WTC11 (cell line): ENCODE measurements around the gene CCDC88B. TPM values are rescaled to one million over a fixed set of nuclear protein-coding genes. Genes with fewer than 3 reads are reported as not detected.
A peak's percentile ranks its signal among the peaks of the same experiment; 100 is the strongest.

Experiments used
- ATAC-seq: fragments of 200-7000 bp; cut with Tn5 transposase; 2 replicates; pipeline ENCODE4 v1.10.0; 2021; ENCODE audit warnings: mild to moderate bottlenecking, moderate library complexity
- CTCF ChIA-PET: fragments of 300-600 bp; sonication (Branson Sonifier 250); formaldehyde crosslinking; loops from one replicate; lab custom pipeline; 2021; ENCODE audit warnings: antibody characterized with exemption; lab: Charles Lee
- POLR2A ChIA-PET: fragments of 350-600 bp; sonication (Branson Sonifier 250); formaldehyde crosslinking; loops from one replicate; lab custom pipeline; 2021; ENCODE audit warnings: antibody characterized with exemption; lab: Charles Lee
- DNase-seq: peaks from one replicate; pipeline ENCODE4 v3.0.0; 2021; ENCODE audit warnings: low spot score
- H3K27ac Mint-ChIP-seq: 2 replicates; pipeline ENCODE4 v1.8.0; 2021; ENCODE audit warnings: mixed read lengths
- H3K27me3 Mint-ChIP-seq: 2 replicates; pipeline ENCODE4 v1.8.0; 2021; ENCODE audit warnings: low read depth, mild to moderate bottlenecking, moderate library complexity, mixed read lengths
- H3K36me3 Mint-ChIP-seq: 2 replicates; pipeline ENCODE4 v1.8.0; 2021; ENCODE audit warnings: mixed read lengths
- H3K4me1 Mint-ChIP-seq: 2 replicates; pipeline ENCODE4 v1.8.0; 2022; ENCODE audit warnings: mixed read lengths
- H3K4me3 Mint-ChIP-seq: 2 replicates; pipeline ENCODE4 v1.8.0; 2021; ENCODE audit warnings: mild to moderate bottlenecking, moderate library complexity, mixed read lengths
- H3K9me3 Mint-ChIP-seq: 2 replicates; pipeline ENCODE4 v1.8.0; 2021; ENCODE audit warnings: mixed read lengths
- CREB1 ChIP-seq: sonication (generic); formaldehyde crosslinking; IDR thresholded peaks from 2 replicates; pipeline ENCODE4 v1.8.0; 2023; ENCODE audit warnings: mild to moderate bottlenecking, missing genetic modification reagents
- ELF4 ChIP-seq: sonication (generic); formaldehyde crosslinking; IDR thresholded peaks from 2 replicates; pipeline ENCODE4 v1.8.1; 2022; ENCODE audit warnings: low read depth, mild to moderate bottlenecking, moderate library complexity, missing genetic modification reagents
- EMX1 ChIP-seq: fragments of 250-450 bp; sonication (Bioruptor Pico); IDR thresholded peaks from 2 replicates; pipeline ENCODE4 v1.8.0; 2021; ENCODE audit warnings: mild to moderate bottlenecking
- ESRRA ChIP-seq: sonication (generic); formaldehyde crosslinking; IDR thresholded peaks from 2 replicates; pipeline ENCODE4 v1.8.1; 2022; ENCODE audit warnings: mild to moderate bottlenecking, missing genetic modification reagents, borderline replicate concordance
- FOXK1 ChIP-seq: sonication (generic); formaldehyde crosslinking; IDR thresholded peaks from 2 replicates; pipeline ENCODE4 v1.8.0; 2022; ENCODE audit warnings: mild to moderate bottlenecking, moderate library complexity, missing genetic modification reagents
- GRHL2 ChIP-seq: fragments of 250-450 bp; sonication (Bioruptor Pico); IDR thresholded peaks from 2 replicates; pipeline ENCODE4 v1.8.0; 2022; ENCODE audit warnings: mild to moderate bottlenecking, moderate library complexity; ENCODE audit not compliant: insufficient replicate concordance, severe bottlenecking
- KAT7 ChIP-seq: sonication (generic); formaldehyde crosslinking; IDR thresholded peaks from 2 replicates; pipeline ENCODE4 v1.8.1; 2023; ENCODE audit warnings: missing genetic modification reagents, mild to moderate bottlenecking, borderline replicate concordance
- MXD4 ChIP-seq: fragments of 250-450 bp; sonication (Bioruptor Pico); IDR thresholded peaks from 2 replicates; pipeline ENCODE4 v1.8.0; 2021; ENCODE audit warnings: mild to moderate bottlenecking, moderate library complexity, borderline replicate concordance
- NFATC4 ChIP-seq: fragments of 250-450 bp; sonication (Bioruptor Pico); IDR thresholded peaks from 2 replicates; pipeline ENCODE4 v1.9.0; 2021; ENCODE audit warnings: mild to moderate bottlenecking
- RELA ChIP-seq: sonication (generic); formaldehyde crosslinking; IDR thresholded peaks from 2 replicates; pipeline ENCODE4 v1.8.1; 2022; ENCODE audit warnings: missing genetic modification reagents, mild to moderate bottlenecking, borderline replicate concordance
- SP1 ChIP-seq: sonication (generic); formaldehyde crosslinking; conservative IDR thresholded peaks from 2 replicates; pipeline ENCODE4 v1.8.1; 2022; ENCODE audit warnings: missing genetic modification reagents
- TEAD1 ChIP-seq: sonication (generic); formaldehyde crosslinking; IDR thresholded peaks from 2 replicates; pipeline ENCODE4 v1.8.0; 2022; ENCODE audit warnings: mild to moderate bottlenecking, missing genetic modification reagents
- ZBTB21 ChIP-seq: sonication (generic); formaldehyde crosslinking; IDR thresholded peaks from 2 replicates; pipeline ENCODE4 v1.8.1; 2023; ENCODE audit warnings: mild to moderate bottlenecking, missing genetic modification reagents, borderline replicate concordance
- ZNF317 ChIP-seq: sonication (generic); formaldehyde crosslinking; IDR thresholded peaks from 2 replicates; pipeline ENCODE4 v1.8.1; 2023; ENCODE audit warnings: low read depth, mild to moderate bottlenecking, moderate library complexity, missing genetic modification reagents, borderline replicate concordance
- ZNF396 ChIP-seq: fragments of 250-450 bp; sonication (Bioruptor Pico); IDR thresholded peaks from 2 replicates; pipeline ENCODE4 v1.8.0; 2021; ENCODE audit warnings: mild to moderate bottlenecking, moderate library complexity, borderline replicate concordance
- total RNA-seq: library from RNA; stranded (reverse); gene quantifications from 3 replicates; pipeline ENCODE4 v1.2.3, GENCODE V29; 2021
- TF ChIP-seq, protein P1 (sequence below): sonication (generic); formaldehyde crosslinking; IDR thresholded peaks from 2 replicates; pipeline ENCODE4 v1.8.1; 2023; ENCODE audit warnings: mild to moderate bottlenecking, moderate library complexity, missing genetic modification reagents
- TF ChIP-seq, protein P2 (sequence below): fragments of 250-450 bp; sonication (Bioruptor Pico); IDR thresholded peaks from 2 replicates; pipeline ENCODE4 v1.9.0; 2021; ENCODE audit warnings: moderate library complexity, mild to moderate bottlenecking, inconsistent platforms, borderline replicate concordance
- TF ChIP-seq, protein P3 (sequence below): sonication (generic); formaldehyde crosslinking; IDR thresholded peaks from 2 replicates; pipeline ENCODE4 v1.8.1; 2022; ENCODE audit warnings: mild to moderate bottlenecking, missing genetic modification reagents, moderate library complexity, borderline replicate concordance
- TF ChIP-seq, protein P4 (sequence below): sonication (generic); formaldehyde crosslinking; IDR thresholded peaks from 2 replicates; pipeline ENCODE4 v1.8.0; 2022; ENCODE audit warnings: mild to moderate bottlenecking, missing genetic modification reagents
- TF ChIP-seq, protein P5 (sequence below): sonication (generic); formaldehyde crosslinking; IDR thresholded peaks from 2 replicates; pipeline ENCODE4 v1.8.1; 2022; ENCODE audit warnings: mild to moderate bottlenecking, moderate library complexity, missing genetic modification reagents
- TF ChIP-seq, protein P6 (sequence below): sonication (generic); formaldehyde crosslinking; IDR thresholded peaks from 2 replicates; pipeline ENCODE4 v1.8.0; 2022; ENCODE audit warnings: mild to moderate bottlenecking, missing genetic modification reagents
- TF ChIP-seq, protein P7 (sequence below): sonication (generic); formaldehyde crosslinking; IDR thresholded peaks from 2 replicates; pipeline ENCODE4 v1.8.0; 2023; ENCODE audit warnings: missing genetic modification reagents
- TF ChIP-seq, protein P8 (sequence below): sonication (generic); formaldehyde crosslinking; IDR thresholded peaks from 2 replicates; pipeline ENCODE4 v1.8.1; 2023; ENCODE audit warnings: mild to moderate bottlenecking, missing genetic modification reagents

CCDC88B gene
- total RNA-seq, 1 experiment from 2014 or later, result 17.0 TPM

DNA sequence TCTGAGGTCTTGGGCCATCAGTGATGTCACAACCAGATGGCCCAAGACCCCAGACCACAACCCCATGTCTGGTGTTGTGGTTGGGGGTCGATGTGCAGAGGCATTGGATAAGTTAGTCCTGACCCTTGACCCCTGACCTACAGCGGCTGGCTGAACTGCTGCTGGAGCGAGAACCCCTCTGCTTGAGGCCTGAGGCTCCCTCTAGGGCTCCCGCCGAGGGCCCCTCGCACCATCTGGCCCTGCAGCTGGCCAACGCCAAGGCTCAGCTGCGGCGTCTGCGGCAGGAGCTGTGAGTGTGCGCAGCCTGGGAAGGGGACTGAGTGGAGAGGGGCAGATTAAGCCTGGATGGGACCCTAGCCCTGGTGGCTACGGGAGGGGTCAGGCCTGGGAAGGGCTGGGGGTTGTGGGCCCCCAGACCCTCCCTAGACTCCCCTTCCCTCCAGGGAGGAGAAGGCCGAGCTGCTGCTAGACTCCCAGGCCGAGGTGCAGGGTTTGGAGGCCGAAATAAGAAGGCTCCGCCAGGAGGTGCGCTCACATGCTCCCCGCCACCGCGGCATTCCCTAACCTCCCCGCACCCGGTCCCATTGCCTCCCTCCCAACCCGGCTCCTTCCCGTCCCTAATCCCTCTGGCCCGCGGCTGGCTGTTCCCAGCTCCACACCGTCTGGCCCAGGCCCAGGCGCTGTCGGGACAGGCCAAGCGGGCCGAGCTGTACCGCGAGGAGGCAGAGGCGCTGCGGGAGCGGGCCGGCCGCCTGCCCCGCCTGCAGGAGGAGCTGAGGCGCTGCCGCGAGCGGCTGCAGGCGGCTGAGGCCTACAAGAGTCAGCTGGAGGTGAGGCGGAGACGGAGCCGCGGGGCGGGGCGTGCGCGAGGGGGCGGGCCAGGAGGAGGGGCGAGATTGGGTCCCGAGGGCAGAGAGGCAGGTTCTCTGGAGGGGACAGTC, 2.1 kb downstream of the CCDC88B start (continued):
- TF ChIP-seq, protein P1, sequence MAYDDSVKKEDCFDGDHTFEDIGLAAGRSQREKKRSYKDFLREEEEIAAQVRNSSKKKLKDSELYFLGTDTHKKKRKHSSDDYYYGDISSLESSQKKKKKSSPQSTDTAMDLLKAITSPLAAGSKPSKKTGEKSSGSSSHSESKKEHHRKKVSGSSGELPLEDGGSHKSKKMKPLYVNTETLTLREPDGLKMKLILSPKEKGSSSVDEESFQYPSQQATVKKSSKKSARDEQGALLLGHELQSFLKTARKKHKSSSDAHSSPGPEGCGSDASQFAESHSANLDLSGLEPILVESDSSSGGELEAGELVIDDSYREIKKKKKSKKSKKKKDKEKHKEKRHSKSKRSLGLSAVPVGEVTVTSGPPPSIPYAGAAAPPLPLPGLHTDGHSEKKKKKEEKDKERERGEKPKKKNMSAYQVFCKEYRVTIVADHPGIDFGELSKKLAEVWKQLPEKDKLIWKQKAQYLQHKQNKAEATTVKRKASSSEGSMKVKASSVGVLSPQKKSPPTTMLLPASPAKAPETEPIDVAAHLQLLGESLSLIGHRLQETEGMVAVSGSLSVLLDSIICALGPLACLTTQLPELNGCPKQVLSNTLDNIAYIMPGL (CRISPR knock-in tag), result peak; percentile 82
- TF ChIP-seq ELF4 (CRISPR knock-in tag) (no peak), TEAD1 (CRISPR knock-in tag) (0 out of 2 replicates have a peak, but pooled peaks have one; percentile 22), CREB1 (CRISPR knock-in tag) (no peak), ZBTB21 (CRISPR knock-in tag) (no peak), RELA (CRISPR knock-in tag) (no peak), SP1 (peak; percentile 95), ZNF317 (CRISPR knock-in tag) (no peak), KAT7 (CRISPR knock-in tag) (no peak), ESRRA (no peak)
- TF ChIP-seq, protein P2, sequence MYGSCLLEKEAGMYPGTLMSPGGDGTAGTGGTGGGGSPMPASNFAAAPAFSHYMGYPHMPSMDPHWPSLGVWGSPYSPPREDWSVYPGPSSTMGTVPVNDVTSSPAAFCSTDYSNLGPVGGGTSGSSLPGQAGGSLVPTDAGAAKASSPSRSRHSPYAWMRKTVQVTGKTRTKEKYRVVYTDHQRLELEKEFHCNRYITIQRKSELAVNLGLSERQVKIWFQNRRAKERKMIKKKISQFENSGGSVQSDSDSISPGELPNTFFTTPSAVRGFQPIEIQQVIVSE (CRISPR knock-in tag), result no peak
- TF ChIP-seq, protein P3, sequence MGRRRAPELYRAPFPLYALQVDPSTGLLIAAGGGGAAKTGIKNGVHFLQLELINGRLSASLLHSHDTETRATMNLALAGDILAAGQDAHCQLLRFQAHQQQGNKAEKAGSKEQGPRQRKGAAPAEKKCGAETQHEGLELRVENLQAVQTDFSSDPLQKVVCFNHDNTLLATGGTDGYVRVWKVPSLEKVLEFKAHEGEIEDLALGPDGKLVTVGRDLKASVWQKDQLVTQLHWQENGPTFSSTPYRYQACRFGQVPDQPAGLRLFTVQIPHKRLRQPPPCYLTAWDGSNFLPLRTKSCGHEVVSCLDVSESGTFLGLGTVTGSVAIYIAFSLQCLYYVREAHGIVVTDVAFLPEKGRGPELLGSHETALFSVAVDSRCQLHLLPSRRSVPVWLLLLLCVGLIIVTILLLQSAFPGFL (CRISPR knock-in tag), result no peak
- TF ChIP-seq, protein P4, sequence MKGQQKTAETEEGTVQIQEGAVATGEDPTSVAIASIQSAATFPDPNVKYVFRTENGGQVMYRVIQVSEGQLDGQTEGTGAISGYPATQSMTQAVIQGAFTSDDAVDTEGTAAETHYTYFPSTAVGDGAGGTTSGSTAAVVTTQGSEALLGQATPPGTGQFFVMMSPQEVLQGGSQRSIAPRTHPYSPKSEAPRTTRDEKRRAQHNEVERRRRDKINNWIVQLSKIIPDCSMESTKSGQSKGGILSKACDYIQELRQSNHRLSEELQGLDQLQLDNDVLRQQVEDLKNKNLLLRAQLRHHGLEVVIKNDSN, result peak; percentile 46; the same call in 1 of the 2 replicates
- TF ChIP-seq, protein P5, sequence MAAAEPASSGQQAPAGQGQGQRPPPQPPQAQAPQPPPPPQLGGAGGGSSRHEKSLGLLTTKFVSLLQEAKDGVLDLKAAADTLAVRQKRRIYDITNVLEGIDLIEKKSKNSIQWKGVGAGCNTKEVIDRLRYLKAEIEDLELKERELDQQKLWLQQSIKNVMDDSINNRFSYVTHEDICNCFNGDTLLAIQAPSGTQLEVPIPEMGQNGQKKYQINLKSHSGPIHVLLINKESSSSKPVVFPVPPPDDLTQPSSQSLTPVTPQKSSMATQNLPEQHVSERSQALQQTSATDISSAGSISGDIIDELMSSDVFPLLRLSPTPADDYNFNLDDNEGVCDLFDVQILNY, result no peak
- TF ChIP-seq, protein P6, sequence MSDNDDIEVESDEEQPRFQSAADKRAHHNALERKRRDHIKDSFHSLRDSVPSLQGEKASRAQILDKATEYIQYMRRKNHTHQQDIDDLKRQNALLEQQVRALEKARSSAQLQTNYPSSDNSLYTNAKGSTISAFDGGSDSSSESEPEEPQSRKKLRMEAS, result peak; percentile 60
- TF ChIP-seq, protein P7, sequence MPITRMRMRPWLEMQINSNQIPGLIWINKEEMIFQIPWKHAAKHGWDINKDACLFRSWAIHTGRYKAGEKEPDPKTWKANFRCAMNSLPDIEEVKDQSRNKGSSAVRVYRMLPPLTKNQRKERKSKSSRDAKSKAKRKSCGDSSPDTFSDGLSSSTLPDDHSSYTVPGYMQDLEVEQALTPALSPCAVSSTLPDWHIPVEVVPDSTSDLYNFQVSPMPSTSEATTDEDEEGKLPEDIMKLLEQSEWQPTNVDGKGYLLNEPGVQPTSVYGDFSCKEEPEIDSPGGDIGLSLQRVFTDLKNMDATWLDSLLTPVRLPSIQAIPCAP (CRISPR knock-in tag), result no peak

DNA sequence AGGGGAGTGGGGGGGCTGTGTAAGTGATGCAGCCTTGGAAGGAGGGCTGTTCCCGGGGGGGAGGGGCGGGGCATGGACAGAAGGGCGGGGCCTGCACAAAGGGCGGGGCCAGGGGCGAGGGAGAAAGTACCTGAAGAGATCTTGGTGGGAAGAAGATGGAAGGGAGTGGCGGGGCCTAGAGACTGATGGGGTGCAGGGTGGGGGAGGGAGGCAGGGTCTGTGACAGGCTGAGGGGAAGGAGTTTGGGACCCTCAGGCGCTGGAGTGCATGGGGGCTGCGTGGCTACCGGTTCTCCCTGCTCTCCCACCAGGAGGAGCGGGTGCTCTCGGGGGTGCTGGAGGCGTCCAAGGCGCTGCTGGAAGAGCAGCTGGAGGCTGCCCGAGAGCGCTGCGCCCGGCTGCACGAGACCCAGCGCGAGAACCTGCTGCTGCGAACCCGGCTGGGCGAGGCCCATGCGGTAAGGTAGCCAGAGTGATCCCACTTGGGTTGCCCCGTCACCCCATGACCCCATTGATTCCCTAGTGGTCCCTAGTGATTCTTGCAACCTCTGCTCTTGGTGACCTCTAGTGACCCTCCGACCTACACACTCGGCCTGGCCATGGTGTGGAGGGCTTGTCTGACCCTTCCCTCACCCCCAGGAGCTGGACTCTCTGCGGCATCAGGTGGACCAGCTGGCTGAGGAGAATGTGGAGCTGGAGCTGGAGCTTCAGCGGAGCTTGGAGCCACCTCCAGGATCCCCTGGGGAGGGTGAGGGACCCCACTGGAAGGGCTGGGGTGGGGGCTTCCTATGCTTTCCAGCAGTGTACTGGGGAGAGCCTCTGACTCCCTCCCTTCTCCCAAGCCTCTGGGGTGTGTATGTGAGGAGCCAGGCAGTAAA, 3.1 kb downstream of the CCDC88B start:
- POLR2A ChIA-PET, result interaction anchor here (1.0 to 1.5 kb wide), 4 partner anchors 12 to 39 kb away, joined by 3 to 14 read pairs (median 6); partner anchors contain the start of genes ESRRA, PRDX5 and TRMT112
- Mint-ChIP-seq H3K36me3 (no peaks in the 10 kb centered on the region), H3K27me3 (peaks cover 28% of the 10 kb centered on the region), H3K27ac (no peak overlapping the region), H3K4me1 (peaks cover 24% of the 10 kb centered on the region), H3K9me3 (no peaks in the 10 kb centered on the region), H3K4me3 (peak overlapping the region; percentile 69)
- TF ChIP-seq ZNF396 (CRISPR knock-in tag), result no peak
- TF ChIP-seq ESRRA, result no peak
- TF ChIP-seq EMX1, result no peak
- TF ChIP-seq, protein P7 (CRISPR knock-in tag), result no peak
- no peak for TF ChIP-seq FOXK1 (CRISPR knock-in tag)
- no peak for TF ChIP-seq MXD4
- TF ChIP-seq NFATC4 (CRISPR knock-in tag), result no peak
- TF ChIP-seq, protein P8, sequence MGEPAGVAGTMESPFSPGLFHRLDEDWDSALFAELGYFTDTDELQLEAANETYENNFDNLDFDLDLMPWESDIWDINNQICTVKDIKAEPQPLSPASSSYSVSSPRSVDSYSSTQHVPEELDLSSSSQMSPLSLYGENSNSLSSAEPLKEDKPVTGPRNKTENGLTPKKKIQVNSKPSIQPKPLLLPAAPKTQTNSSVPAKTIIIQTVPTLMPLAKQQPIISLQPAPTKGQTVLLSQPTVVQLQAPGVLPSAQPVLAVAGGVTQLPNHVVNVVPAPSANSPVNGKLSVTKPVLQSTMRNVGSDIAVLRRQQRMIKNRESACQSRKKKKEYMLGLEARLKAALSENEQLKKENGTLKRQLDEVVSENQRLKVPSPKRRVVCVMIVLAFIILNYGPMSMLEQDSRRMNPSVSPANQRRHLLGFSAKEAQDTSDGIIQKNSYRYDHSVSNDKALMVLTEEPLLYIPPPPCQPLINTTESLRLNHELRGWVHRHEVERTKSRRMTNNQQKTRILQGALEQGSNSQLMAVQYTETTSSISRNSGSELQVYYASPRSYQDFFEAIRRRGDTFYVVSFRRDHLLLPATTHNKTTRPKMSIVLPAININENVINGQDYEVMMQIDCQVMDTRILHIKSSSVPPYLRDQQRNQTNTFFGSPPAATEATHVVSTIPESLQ (CRISPR knock-in tag), result no peak
- TF ChIP-seq GRHL2 (CRISPR knock-in tag), result no peak
- DNase-seq, result no peak
- CTCF ChIA-PET, result interaction anchor here (0.6 to 13.9 kb wide), 33 partner anchors 10 to 481 kb away, joined by 3 to 437 read pairs (median 7); partner anchors contain the start of genes CATSPERZ, ESRRA, FKBP2 and PRDX5
- ATAC-seq, result peak; percentile 5
